Adrenal gland (tissue), 5 donors: ENCODE measurements around the gene FAM153A.
"Not testable (repeated sequence)": the region's sequence is repeated elsewhere in the genome, so short reads cannot be mapped to it uniquely, and the experiment has no call there.

Experiments
- POLR2A ChIP-seq, 2 donors: fragments of 450-650 bp; IDR thresholded peaks; one replicate each; pipeline ENCODE4 v1.6.1; 2017; ENCODE audit warnings: antibody characterized with exemption in 2 of 2, mild to moderate bottlenecking in 2 of 2, moderate library complexity in 1 of 2
- TF ChIP-seq, protein P1 (sequence below), 6 experiments: fragments of 450-650 bp in 4 of 6; fragments of 200-600 bp in 2 of 6; sonication (generic) in 1 of 6; IDR thresholded peaks; 1 replicate in 5 of 6; 2 replicates in 1 of 6; pipeline versions ENCODE4 v1.5.1 to v1.8.0; 2016 to 2021; ENCODE audit warnings: antibody characterized with exemption in 6 of 6, mild to moderate bottlenecking in 2 of 6, moderate library complexity in 1 of 6
- donor health status: DM: no; HTN: no; CAD: no.

DNA sequence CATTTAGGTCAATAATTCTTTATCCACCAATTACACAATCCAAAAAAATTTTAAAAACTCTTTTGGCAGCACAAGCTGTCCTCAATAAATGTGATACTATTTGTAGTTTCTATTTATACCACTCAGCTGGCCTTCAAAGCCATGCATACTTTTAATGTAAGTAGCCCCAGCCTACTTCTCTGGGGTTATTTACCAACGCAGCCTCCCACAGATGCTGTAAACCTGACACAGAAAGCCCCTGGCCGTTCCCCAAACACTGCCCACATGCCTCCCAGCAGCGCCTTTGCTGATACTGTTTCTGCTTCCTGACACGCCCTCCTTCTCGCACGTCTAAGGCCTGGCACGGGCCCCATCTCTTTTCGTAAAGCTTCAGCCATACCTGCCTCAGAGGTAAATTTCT, 62.7 kb downstream of the FAM153A start:
- TF ChIP-seq, protein P1, sequence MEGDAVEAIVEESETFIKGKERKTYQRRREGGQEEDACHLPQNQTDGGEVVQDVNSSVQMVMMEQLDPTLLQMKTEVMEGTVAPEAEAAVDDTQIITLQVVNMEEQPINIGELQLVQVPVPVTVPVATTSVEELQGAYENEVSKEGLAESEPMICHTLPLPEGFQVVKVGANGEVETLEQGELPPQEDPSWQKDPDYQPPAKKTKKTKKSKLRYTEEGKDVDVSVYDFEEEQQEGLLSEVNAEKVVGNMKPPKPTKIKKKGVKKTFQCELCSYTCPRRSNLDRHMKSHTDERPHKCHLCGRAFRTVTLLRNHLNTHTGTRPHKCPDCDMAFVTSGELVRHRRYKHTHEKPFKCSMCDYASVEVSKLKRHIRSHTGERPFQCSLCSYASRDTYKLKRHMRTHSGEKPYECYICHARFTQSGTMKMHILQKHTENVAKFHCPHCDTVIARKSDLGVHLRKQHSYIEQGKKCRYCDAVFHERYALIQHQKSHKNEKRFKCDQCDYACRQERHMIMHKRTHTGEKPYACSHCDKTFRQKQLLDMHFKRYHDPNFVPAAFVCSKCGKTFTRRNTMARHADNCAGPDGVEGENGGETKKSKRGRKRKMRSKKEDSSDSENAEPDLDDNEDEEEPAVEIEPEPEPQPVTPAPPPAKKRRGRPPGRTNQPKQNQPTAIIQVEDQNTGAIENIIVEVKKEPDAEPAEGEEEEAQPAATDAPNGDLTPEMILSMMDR (IDR thresholded peaks at IDR 0.05), result not testable (repeated sequence)
- TF ChIP-seq POLR2A (IDR thresholded peaks at IDR 0.05), result not testable (repeated sequence)
